ENCODE results near the gene TMEM53. TPM values are rescaled to one million over a fixed set of nuclear protein-coding genes. Genes with fewer than 3 reads are reported as not detected.

TMEM53 gene
- total RNA-seq, 3 donors from 2014 or later: 8.3 to 9.4 (median 9.2) TPM

- DNase-seq (ENCODE audit: low spot score in 2 of 2): no peak
Measured at GRCh38 chr1:44651069-44651468, 23.2 kb downstream of the TMEM53 start.

GRCh38 chr1:44650159-44650831 is 24.0 kb downstream of the TMEM53 start:
- intact Hi-C loops (cut with DNase I; ENCODE audit: low total_unique reads): no loop called here
- H3K36me3 ChIP-seq: no peaks in the 10 kb centered on the region
- no peak overlapping the region for H3K27ac ChIP-seq

More at GRCh38 chr1:44651069-44651468, 23.2 kb downstream of the TMEM53 start:
- no peaks in the 10 kb centered on the region for H3K27me3 ChIP-seq
- intact Hi-C loops (cut with DNase I; ENCODE audit: low total_unique reads): no loop called here
- no peaks in the 10 kb centered on the region for H3K4me1 ChIP-seq
- no peak overlapping the region for H3K27ac ChIP-seq
- H3K4me3 ChIP-seq: no peak overlapping the region
- no peaks in the 10 kb centered on the region for H3K9me3 ChIP-seq
- TF ChIP-seq POLR2A (IDR thresholded peaks at IDR 0.05) (no peak), POLR2AphosphoS5 (IDR thresholded peaks at IDR 0.05) (no peak), CTCF (IDR thresholded peaks at IDR 0.05) (no peak)
- no peaks in the 10 kb centered on the region for H3K36me3 ChIP-seq

GRCh38 chr1:44649788-44650158 is 24.5 kb downstream of the TMEM53 start:
- DNase-seq (ENCODE audit: low spot score in 2 of 2): no peak
- no peaks in the 10 kb centered on the region for H3K9me3 ChIP-seq
- TF ChIP-seq CTCF (IDR thresholded peaks at IDR 0.05): no peak
- TF ChIP-seq POLR2A (IDR thresholded peaks at IDR 0.05): no peak
- no peak for TF ChIP-seq POLR2AphosphoS5 (IDR thresholded peaks at IDR 0.05)
- intact Hi-C loops (cut with DNase I; ENCODE audit: low total_unique reads): no loop called here
- H3K27me3 ChIP-seq: no peaks in the 10 kb centered on the region
- no peak overlapping the region for H3K4me3 ChIP-seq
- no peaks in the 10 kb centered on the region for H3K36me3 ChIP-seq
- H3K27ac ChIP-seq: no peak overlapping the region
- H3K4me1 ChIP-seq: no peaks in the 10 kb centered on the region

More at GRCh38 chr1:44650159-44650831, 24.0 kb downstream of the TMEM53 start:
- Histone ChIP-seq H3K9me3 (no peaks in the 10 kb centered on the region), H3K4me3 (no peak overlapping the region), H3K4me1 (no peaks in the 10 kb centered on the region), H3K27me3 (no peaks in the 10 kb centered on the region)
- TF ChIP-seq POLR2AphosphoS5 (IDR thresholded peaks at IDR 0.05): no peak
- no peak for DNase-seq (ENCODE audit: low spot score in 2 of 2)

- DNase-seq (ENCODE audit: low spot score in 2 of 2): no peak
- no peak overlapping the region for H3K4me3 ChIP-seq
- no peak overlapping the region for H3K27ac ChIP-seq
- TF ChIP-seq CTCF (IDR thresholded peaks at IDR 0.05): no peak
- TF ChIP-seq POLR2AphosphoS5 (IDR thresholded peaks at IDR 0.05): no peak
- no peak for TF ChIP-seq POLR2A (IDR thresholded peaks at IDR 0.05)
- no peaks in the 10 kb centered on the region for H3K36me3 ChIP-seq
- H3K9me3 ChIP-seq: no peaks in the 10 kb centered on the region
- peaks cover 0 to 6% of the 10 kb centered on the region in 2 donors for H3K4me1 ChIP-seq
- H3K27me3 ChIP-seq: no peaks in the 10 kb centered on the region
- intact Hi-C loops (cut with DNase I; ENCODE audit: low total_unique reads): no loop called here
Measured at GRCh38 chr1:44648529-44649250, 25.6 kb downstream of the TMEM53 start.

- TF ChIP-seq POLR2A (IDR thresholded peaks at IDR 0.05): no peak
- TF ChIP-seq POLR2AphosphoS5 (IDR thresholded peaks at IDR 0.05): no peak
- TF ChIP-seq CTCF (IDR thresholded peaks at IDR 0.05): no peak
- Histone ChIP-seq H3K9me3 (no peaks in the 10 kb centered on the region), H3K4me3 (no peak overlapping the region), H3K27me3 (no peaks in the 10 kb centered on the region), H3K36me3 (no peaks in the 10 kb centered on the region), H3K27ac (no peak overlapping the region), H3K4me1 (peaks cover 0 to 11% of the 10 kb centered on the region in 2 donors)
- no peak for DNase-seq (ENCODE audit: low spot score in 2 of 2)
- intact Hi-C loops (cut with DNase I; ENCODE audit: low total_unique reads): no loop called here
Measured at GRCh38 chr1:44647896-44648295, 26.4 kb downstream of the TMEM53 start.

Measured in breast epithelium (tissue), 4 donors.